ENCODE results near the gene MAPKAPK3.

GRCh38 chr3:50575372-50575771, 41.6 kb upstream of the MAPKAPK3 start:
- no peak for TF ChIP-seq CTCF (IDR thresholded peaks at IDR 0.05)
- TF ChIP-seq POLR2A (IDR thresholded peaks at IDR 0.05), result no peak
- TF ChIP-seq EP300 (IDR thresholded peaks at IDR 0.05), result no peak
